PFSK-1 (cell line): ENCODE data around the gene CNTN5.

Source experiments
- FOXP2 ChIP-seq: optimal IDR thresholded peaks from 2 replicates; pipeline ENCODE3; 2011; ENCODE audit warnings: borderline replicate concordance, control low read depth, inconsistent platforms; ENCODE audit not compliant: insufficient read depth; ENCODE audit errors: extremely low read length, extremely low read depth
- POLR2AphosphoS5 ChIP-seq: IDR thresholded peaks from 2 replicates; pipeline ENCODE4 v1.6.1; 2012; ENCODE audit warnings: low read depth, mild to moderate bottlenecking, control low read depth, low read length, moderate library complexity
- REST ChIP-seq, 2 experiments: IDR thresholded peaks; 2 replicates each; pipeline versions ENCODE4 v1.6.1 to v1.8.0; 2011 to 2012; ENCODE audit warnings: low read depth in 2 of 2, low read length in 2 of 2, control low read depth in 1 of 2, inconsistent platforms in 1 of 2, mild to moderate bottlenecking in 1 of 2, moderate library complexity in 1 of 2; ENCODE audit not compliant: insufficient read depth in 1 of 2
- SIN3A ChIP-seq: IDR thresholded peaks from 2 replicates; pipeline ENCODE4 v1.6.1; 2012; ENCODE audit warnings: mild to moderate bottlenecking, low read length, moderate library complexity, borderline replicate concordance; ENCODE audit not compliant: insufficient read depth
- TAF1 ChIP-seq: IDR thresholded peaks from 2 replicates; pipeline ENCODE4 v1.6.1; 2012; ENCODE audit warnings: low read length, control low read depth, borderline replicate concordance; ENCODE audit not compliant: insufficient read depth

GRCh38 chr11:100297516-100297915 lies 1276.8 kb downstream of the CNTN5 start:
- no peak for TF ChIP-seq POLR2AphosphoS5
- no peak for TF ChIP-seq REST (IDR thresholded peaks at IDR 0.05; ENCODE audit: insufficient read depth in 1 of 2, low read depth in 2 of 2, low read length in 2 of 2)
- TF ChIP-seq TAF1: no peak
- TF ChIP-seq SIN3A: no peak
- TF ChIP-seq FOXP2: no peak
